ENCODE measurements around the gene EMP3. TPM values are rescaled to one million over a fixed set of nuclear protein-coding genes. Genes with fewer than 3 reads are reported as not detected.

Gene EMP3
- total and polyA plus RNA-seq, 9 donors, result 67.4 to 166 (median 143) TPM

DNA sequence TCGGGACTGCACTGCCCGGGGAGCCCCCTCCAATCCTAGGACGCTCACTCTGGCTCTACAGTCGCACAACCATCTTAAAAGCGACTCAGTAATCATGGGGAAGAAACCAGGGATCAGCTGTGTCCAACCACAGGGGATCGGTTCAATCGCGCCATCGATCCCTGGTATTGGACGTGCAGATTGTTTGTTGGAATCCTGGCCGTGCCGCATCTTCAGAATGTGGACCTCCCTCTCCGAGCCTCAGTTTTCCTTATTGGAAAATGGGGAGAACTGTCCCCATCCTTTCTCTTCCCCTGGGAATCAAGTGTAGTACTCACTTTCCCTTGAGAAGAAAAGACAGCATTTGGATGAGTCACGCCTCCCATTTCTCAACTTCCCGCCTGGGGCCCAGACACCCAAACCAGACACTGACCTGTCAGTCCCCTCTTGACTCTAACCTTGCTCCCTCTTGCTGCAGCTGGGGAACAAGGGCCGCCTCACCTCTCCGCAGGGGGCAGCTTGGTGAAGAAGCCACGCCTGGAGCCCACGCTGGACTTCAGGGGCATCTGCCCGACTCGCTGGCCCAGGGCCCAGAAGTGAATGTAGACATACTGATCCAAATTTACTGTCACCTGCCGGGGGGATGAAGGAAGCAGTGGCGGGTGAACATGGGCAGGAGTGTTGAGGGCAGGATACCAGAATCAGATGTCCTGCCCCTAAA, 17.6 kb downstream of the EMP3 start:
- Histone ChIP-seq H3K27ac (ENCODE audit: low read length) (no peak overlapping the region), H3K27me3 (ENCODE audit: control insufficient read depth, insufficient read depth, low read length) (no peaks in the 10 kb centered on the region), H3K9me3 (replicated peaks; ENCODE audit: control insufficient read depth, low read depth, low read length) (no peaks in the 10 kb centered on the region), H3K4me1 (ENCODE audit: control insufficient read depth, insufficient read depth, low read length) (peaks cover 5% of the 10 kb centered on the region), H3K36me3 (ENCODE audit: control insufficient read depth, insufficient read depth, low read length) (peaks cover 6% of the 10 kb centered on the region), H3K4me3 (ENCODE audit: low read length) (no peak overlapping the region)
- no peak for DNase-seq
- WGBS (ENCODE audit: insufficient coverage), result 90% methylated on average over 12 of the region's 23 CpGs

DNA sequence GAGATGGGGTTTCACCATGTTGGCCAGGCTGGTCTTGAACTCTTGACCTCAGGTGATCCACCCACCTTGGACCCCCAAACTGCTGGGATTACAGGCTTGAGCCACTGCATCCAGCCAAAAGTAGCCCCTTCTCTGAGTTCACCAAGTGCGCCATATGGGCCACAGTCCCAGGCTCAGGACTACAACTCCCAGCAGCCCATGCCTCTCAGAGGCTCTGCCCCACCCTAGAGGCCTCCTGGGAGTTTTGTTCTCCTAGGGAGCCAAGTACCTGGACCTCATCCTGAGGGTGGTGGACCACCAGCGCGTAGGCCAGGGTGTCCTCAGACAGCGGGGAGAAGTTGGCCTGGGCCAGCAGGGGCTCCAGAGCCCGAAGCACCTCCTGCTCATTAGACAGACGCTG, 19.5 kb downstream of the EMP3 start:
- Histone ChIP-seq H3K4me3 (ENCODE audit: low read length) (no peak overlapping the region), H3K27ac (ENCODE audit: low read length) (no peak overlapping the region), H3K36me3 (ENCODE audit: control insufficient read depth, insufficient read depth, low read length) (peaks cover 6% of the 10 kb centered on the region), H3K27me3 (ENCODE audit: control insufficient read depth, insufficient read depth, low read length) (no peaks in the 10 kb centered on the region), H3K4me1 (ENCODE audit: control insufficient read depth, insufficient read depth, low read length) (peaks cover 9% of the 10 kb centered on the region), H3K9me3 (replicated peaks; ENCODE audit: control insufficient read depth, low read depth, low read length) (no peaks in the 10 kb centered on the region)
- no peak for DNase-seq
- WGBS (ENCODE audit: insufficient coverage), result 93% methylated on average over 3 of the region's 6 CpGs

DNA sequence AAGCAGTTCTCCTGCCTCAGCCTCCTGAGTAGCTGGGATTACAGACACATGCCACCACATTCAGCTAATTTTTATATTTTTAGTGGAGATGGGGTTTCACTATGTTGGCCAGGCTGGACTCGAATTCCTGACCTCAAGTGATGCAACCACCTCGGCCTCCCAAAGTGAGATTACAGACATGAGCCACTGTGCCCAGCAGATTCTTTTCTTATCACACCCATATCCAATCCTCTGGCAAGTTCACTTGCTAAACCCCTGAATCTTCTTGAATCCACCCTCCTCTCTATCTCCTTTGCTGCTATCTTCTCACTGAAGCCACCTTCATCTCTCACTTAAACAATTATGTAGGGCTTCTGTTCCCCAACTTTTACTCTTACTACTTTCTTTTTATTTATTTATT, 20.8 kb downstream of the EMP3 start:
- Histone ChIP-seq H3K36me3 (ENCODE audit: control insufficient read depth, insufficient read depth, low read length) (peaks cover 6% of the 10 kb centered on the region), H3K9me3 (replicated peaks; ENCODE audit: control insufficient read depth, low read depth, low read length) (no peaks in the 10 kb centered on the region), H3K4me1 (ENCODE audit: control insufficient read depth, insufficient read depth, low read length) (peaks cover 6% of the 10 kb centered on the region), H3K4me3 (ENCODE audit: low read length) (no peak overlapping the region), H3K27me3 (ENCODE audit: control insufficient read depth, insufficient read depth, low read length) (no peaks in the 10 kb centered on the region), H3K27ac (ENCODE audit: low read length) (no peak overlapping the region)
- WGBS (ENCODE audit: insufficient coverage), result no CpG with 5 or more reads among the region's 2 CpGs
- DNase-seq, result no peak

DNA sequence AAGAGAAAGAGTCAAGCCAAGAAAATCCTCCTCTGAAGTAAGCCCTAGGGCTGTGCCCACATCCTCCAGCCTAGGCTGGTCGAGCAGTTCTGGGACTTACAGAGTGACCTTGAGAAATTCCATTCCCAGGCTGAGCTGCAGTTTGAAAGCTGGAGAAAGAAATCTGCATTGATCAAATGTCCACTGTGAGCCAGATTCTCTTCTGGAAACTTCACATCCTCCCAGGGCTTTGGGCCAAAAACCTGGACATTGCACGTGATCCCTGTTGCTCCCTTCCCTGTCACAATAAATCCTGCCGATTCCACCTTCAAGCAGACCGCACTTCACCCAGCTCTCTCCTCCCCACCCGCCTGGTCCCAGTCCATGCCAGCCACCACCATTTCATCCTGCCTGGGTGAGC, 22.7 kb downstream of the EMP3 start:
- DNase-seq, result peak; percentile 79
- Histone ChIP-seq H3K4me1 (ENCODE audit: control insufficient read depth, insufficient read depth, low read length) (peaks cover 6% of the 10 kb centered on the region), H3K36me3 (ENCODE audit: control insufficient read depth, insufficient read depth, low read length) (no peaks in the 10 kb centered on the region), H3K9me3 (replicated peaks; ENCODE audit: control insufficient read depth, low read depth, low read length) (no peaks in the 10 kb centered on the region), H3K4me3 (ENCODE audit: low read length) (no peak overlapping the region), H3K27ac (ENCODE audit: low read length) (no peak overlapping the region), H3K27me3 (ENCODE audit: control insufficient read depth, insufficient read depth, low read length) (no peaks in the 10 kb centered on the region)
- WGBS (ENCODE audit: insufficient coverage), result 31% methylated on average over 5 of the region's 5 CpGs

DNA sequence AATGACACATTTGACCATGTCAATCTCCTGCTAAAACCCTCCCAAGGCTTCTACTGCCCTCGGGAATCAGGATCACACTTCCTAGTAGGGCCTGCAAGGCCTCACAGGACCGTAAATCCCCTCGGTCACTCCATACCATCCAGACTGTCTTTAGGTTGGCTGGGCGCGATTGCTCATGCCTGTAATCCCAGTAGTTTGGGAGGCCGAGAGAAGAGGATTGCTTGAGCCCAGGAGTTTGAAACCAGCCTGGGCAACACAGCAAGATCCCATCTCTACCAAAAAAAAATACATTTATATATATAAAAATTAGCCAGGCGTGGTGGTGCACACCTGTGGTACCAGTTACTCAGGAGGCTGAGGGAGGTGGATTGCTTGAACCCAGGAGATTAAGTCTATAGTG, 23.4 kb downstream of the EMP3 start:
- no peaks in the 10 kb centered on the region for H3K9me3 ChIP-seq (replicated peaks; ENCODE audit: control insufficient read depth, low read depth, low read length)
- H3K4me1 ChIP-seq (ENCODE audit: control insufficient read depth, insufficient read depth, low read length), result peaks cover 6% of the 10 kb centered on the region
- no peaks in the 10 kb centered on the region for H3K36me3 ChIP-seq (ENCODE audit: control insufficient read depth, insufficient read depth, low read length)
- 85% methylated on average over 5 of the region's 7 CpGs for WGBS (ENCODE audit: insufficient coverage)
- DNase-seq, result no peak
- H3K27me3 ChIP-seq (ENCODE audit: control insufficient read depth, insufficient read depth, low read length), result no peaks in the 10 kb centered on the region
- H3K4me3 ChIP-seq (ENCODE audit: low read length), result no peak overlapping the region
- no peak overlapping the region for H3K27ac ChIP-seq (ENCODE audit: low read length)

DNA sequence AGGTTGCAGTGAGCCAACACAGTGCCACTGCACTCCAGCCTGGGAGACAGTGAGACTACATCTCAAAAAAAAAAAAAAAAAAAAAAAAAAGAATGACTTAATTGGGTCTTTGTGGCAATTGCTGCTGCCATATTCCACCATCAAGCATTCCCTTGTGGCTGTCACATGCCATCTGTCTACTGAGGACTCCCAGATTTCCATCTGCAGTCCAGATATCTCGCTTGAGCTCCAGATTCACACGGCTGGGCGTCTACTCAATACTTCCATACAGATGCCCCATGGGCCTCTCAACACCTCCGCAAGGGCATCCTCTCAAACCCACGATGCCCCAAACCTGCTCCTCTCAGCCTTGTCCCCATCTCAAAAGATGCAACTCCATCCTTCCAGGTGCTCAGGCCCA, 25.5 kb downstream of the EMP3 start:
- Histone ChIP-seq H3K27me3 (ENCODE audit: control insufficient read depth, insufficient read depth, low read length) (no peaks in the 10 kb centered on the region), H3K4me1 (ENCODE audit: control insufficient read depth, insufficient read depth, low read length) (peaks cover 6% of the 10 kb centered on the region), H3K36me3 (ENCODE audit: control insufficient read depth, insufficient read depth, low read length) (no peaks in the 10 kb centered on the region), H3K9me3 (replicated peaks; ENCODE audit: control insufficient read depth, low read depth, low read length) (no peaks in the 10 kb centered on the region), H3K4me3 (ENCODE audit: low read length) (no peak overlapping the region), H3K27ac (ENCODE audit: low read length) (no peak overlapping the region)
- 90% methylated on average over 5 of the region's 5 CpGs for WGBS (ENCODE audit: insufficient coverage)
- no peak for DNase-seq

DNA sequence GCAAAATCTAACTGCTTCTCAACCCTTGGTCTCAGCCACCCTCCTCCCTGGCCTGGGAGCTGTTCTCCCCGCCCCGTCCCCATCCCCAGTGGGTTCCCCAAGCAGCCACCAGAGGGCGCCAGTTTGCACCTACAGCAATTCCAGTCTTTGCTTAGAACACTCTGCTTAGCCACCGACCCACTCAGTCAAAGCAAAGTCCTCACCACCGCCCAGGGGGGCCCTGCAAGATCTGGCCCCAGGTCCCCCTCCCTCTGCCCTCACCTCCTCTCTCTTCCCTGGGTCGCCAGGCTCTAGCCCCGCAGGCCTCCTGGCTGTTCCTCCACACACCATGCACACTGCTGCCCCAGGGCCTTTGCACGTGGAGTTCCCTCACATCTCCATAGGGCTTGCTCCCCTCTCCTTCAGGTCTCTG, 26.0 kb downstream of the EMP3 start:
- Histone ChIP-seq H3K4me3 (ENCODE audit: low read length) (no peak overlapping the region), H3K9me3 (replicated peaks; ENCODE audit: control insufficient read depth, low read depth, low read length) (no peaks in the 10 kb centered on the region), H3K4me1 (ENCODE audit: control insufficient read depth, insufficient read depth, low read length) (peaks cover 6% of the 10 kb centered on the region), H3K27ac (ENCODE audit: low read length) (no peak overlapping the region), H3K27me3 (ENCODE audit: control insufficient read depth, insufficient read depth, low read length) (no peaks in the 10 kb centered on the region), H3K36me3 (ENCODE audit: control insufficient read depth, insufficient read depth, low read length) (no peaks in the 10 kb centered on the region)
- DNase-seq, result no peak
- WGBS (ENCODE audit: insufficient coverage), result 50% methylated on average over 8 of the region's 8 CpGs

DNA sequence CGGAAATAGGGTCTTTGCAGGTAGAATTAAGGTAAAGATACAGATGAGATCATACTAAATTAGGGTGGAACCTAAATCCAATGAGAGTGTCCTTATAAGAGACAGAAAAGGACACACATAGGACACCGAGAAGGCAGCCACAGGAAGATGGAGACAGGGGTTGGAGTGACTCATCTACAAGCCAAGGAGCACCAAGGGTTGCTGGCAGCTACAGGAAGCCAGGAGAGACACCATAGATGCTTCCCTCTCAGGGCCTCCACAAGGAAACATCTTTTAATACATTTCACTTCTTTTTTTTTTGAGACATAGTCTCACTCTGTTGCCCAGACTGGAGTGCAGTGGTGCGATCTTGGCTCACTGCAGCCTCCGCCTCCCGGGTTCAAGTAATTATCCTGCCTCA, 28.3 kb downstream of the EMP3 start:
- Histone ChIP-seq H3K36me3 (ENCODE audit: control insufficient read depth, insufficient read depth, low read length) (no peaks in the 10 kb centered on the region), H3K4me1 (ENCODE audit: control insufficient read depth, insufficient read depth, low read length) (no peaks in the 10 kb centered on the region), H3K27me3 (ENCODE audit: control insufficient read depth, insufficient read depth, low read length) (no peaks in the 10 kb centered on the region), H3K9me3 (replicated peaks; ENCODE audit: control insufficient read depth, low read depth, low read length) (no peaks in the 10 kb centered on the region), H3K27ac (ENCODE audit: low read length) (no peak overlapping the region), H3K4me3 (ENCODE audit: low read length) (no peak overlapping the region)
- 69% methylated on average over 2 of the region's 5 CpGs for WGBS (ENCODE audit: insufficient coverage)
- DNase-seq, result no peak

DNA sequence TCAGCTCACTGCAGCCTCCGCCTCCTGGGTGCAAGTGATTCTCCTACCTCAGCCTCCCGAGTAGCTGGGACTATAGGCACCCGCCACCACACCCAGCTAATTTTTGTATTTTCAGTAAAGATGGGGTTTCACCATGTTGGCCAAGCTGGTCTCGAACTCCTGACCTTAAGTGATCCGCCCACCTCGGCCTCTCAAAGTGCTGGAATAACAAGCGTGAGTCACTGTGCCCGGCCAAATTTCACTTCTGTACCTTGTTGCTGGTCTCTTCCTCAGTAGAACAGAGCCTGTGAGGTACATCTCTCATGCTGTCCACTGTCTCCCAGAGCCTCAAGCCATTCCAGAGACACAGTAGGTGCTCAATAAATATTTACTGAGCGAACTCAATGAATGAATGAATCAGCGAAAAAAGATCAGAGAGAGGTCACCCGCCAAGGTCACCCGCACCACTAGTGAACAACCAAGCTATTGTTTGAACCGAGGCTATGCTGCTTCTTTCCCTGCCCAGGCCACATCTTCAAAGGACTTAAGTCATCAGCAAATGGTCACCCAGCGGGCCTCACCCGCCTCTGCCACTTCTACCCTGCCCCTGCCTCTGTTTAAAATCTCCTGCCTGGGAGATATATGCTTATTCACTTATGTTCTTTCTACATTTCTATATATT, 29.1 kb downstream of the EMP3 start:
- no peak overlapping the region for H3K27ac ChIP-seq (ENCODE audit: low read length)
- WGBS (ENCODE audit: insufficient coverage), result 71% methylated on average over 8 of the region's 15 CpGs
- no peaks in the 10 kb centered on the region for H3K36me3 ChIP-seq (ENCODE audit: control insufficient read depth, insufficient read depth, low read length)
- H3K9me3 ChIP-seq (replicated peaks; ENCODE audit: control insufficient read depth, low read depth, low read length), result no peaks in the 10 kb centered on the region
- no peak for DNase-seq
- H3K4me3 ChIP-seq (ENCODE audit: low read length), result no peak overlapping the region
- no peaks in the 10 kb centered on the region for H3K4me1 ChIP-seq (ENCODE audit: control insufficient read depth, insufficient read depth, low read length)
- H3K27me3 ChIP-seq (ENCODE audit: control insufficient read depth, insufficient read depth, low read length), result no peaks in the 10 kb centered on the region

DNA sequence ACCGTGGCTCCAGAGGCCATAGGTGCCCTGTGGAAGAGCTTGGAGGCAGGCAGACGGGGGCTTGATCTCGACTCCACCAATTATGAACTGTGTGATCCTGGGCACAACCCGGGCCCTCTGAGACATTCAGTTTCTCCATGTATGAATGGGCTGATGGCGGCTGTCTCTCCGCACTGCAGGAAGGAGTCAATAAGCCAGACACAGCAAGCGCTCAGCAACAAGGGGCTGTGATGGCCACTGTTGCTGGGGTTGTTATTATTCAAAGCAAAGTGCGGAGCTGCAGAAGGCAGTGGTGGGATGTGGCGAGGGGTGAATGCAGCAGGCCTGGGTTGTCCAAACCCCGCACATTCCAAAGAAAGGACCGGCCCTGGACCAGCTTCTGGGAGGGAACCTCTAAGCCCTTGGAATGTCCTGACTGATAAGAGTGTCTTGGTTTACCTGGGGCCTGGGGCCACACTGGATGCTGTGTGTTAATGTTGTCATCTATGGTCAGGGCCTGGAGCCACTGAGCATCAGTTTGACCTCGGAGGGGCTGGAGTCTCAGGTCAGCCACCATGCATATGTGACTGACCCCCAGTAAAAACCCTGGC, 30.1 kb downstream of the EMP3 start:
- Histone ChIP-seq H3K9me3 (replicated peaks; ENCODE audit: control insufficient read depth, low read depth, low read length) (no peaks in the 10 kb centered on the region), H3K27ac (ENCODE audit: low read length) (no peak overlapping the region), H3K4me3 (ENCODE audit: low read length) (no peak overlapping the region), H3K4me1 (ENCODE audit: control insufficient read depth, insufficient read depth, low read length) (no peaks in the 10 kb centered on the region), H3K27me3 (ENCODE audit: control insufficient read depth, insufficient read depth, low read length) (no peaks in the 10 kb centered on the region), H3K36me3 (ENCODE audit: control insufficient read depth, insufficient read depth, low read length) (peaks cover 3% of the 10 kb centered on the region)
- DNase-seq, result no peak
- 86% methylated on average over 12 of the region's 12 CpGs for WGBS (ENCODE audit: insufficient coverage)
